Measurements from ENCODE around the gene SLC12A9.

Gene SLC12A9

GRCh38 chr7:100855515-100855914 is 3.0 kb downstream of the SLC12A9 start:
- TF ChIP-seq CTCF (IDR thresholded peaks at IDR 0.05; ENCODE audit: low read depth, low read length): no peak
- H3K4me3 ChIP-seq (ENCODE audit: low read depth, low read length): no peak overlapping the region

DNA sequence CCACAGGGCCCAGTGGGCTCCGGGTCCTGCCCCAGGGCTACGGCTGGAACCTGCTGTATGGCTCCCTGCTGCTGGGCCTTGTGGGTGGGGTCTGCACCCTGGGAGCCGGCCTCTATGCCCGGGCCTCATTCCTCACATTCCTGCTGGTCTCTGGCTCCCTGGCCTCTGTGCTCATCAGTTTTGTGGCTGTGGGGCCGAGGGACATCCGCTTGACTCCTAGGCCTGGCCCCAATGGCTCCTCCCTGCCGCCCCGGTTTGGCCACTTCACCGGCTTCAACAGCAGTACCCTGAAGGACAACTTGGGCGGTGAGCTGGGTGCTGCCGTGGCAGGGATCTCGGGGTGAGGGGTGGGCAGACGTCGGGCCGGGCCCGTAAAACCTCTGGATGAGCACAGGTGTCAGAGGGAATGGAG is 4.4 kb downstream of the SLC12A9 start:
- H3K4me3 ChIP-seq (ENCODE audit: low read depth, low read length): no peak overlapping the region
- TF ChIP-seq CTCF (IDR thresholded peaks at IDR 0.05; ENCODE audit: low read depth, low read length): no peak

DNA sequence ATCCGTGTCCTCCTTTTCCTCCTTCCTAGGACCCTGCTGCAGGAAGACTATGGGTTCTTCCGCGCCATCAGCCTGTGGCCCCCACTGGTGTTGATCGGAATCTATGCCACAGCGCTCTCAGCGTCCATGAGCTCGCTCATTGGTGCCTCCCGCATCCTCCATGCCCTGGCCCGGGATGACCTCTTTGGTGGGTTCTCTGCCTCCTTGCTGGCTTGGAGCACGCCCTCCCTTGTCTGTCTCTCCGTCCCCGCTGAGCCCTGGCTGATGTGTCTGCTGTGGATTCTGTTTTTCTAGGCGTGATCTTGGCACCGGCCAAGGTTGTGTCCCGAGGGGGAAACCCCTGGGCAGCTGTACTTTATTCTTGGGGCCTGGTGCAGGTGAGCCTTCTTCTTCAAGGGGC is 7.3 kb downstream of the SLC12A9 start:
- TF ChIP-seq CTCF (IDR thresholded peaks at IDR 0.05; ENCODE audit: low read depth, low read length): no peak
- no peak overlapping the region for H3K4me3 ChIP-seq (ENCODE audit: low read depth, low read length)

- H3K4me3 ChIP-seq (ENCODE audit: low read depth, low read length): no peak overlapping the region
- TF ChIP-seq CTCF (IDR thresholded peaks at IDR 0.05; ENCODE audit: low read depth, low read length): no peak
These were observed 8.4 kb downstream of the SLC12A9 start for GRCh38 chr7:100860702-100861615.

DNA sequence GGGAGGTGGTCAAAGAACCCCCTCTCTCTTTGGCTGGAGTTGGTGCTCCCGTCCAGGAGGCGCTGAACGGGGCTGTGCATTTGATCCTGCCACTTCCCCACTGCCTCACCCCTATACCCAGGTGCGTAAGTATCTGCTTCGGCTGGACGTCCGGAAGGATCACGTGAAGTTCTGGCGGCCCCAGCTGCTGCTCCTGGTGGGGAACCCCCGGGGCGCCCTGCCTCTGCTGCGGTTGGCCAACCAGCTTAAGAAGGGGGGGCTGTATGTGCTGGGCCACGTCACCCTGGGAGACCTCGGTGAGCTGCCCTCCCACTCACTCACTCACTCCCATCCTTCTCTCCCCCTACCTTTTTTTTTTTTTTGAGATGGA is 9.1 kb downstream of the SLC12A9 start:
- TF ChIP-seq CTCF (IDR thresholded peaks at IDR 0.05; ENCODE audit: low read depth, low read length): no peak
- no peak overlapping the region for H3K4me3 ChIP-seq (ENCODE audit: low read depth, low read length)

DNA sequence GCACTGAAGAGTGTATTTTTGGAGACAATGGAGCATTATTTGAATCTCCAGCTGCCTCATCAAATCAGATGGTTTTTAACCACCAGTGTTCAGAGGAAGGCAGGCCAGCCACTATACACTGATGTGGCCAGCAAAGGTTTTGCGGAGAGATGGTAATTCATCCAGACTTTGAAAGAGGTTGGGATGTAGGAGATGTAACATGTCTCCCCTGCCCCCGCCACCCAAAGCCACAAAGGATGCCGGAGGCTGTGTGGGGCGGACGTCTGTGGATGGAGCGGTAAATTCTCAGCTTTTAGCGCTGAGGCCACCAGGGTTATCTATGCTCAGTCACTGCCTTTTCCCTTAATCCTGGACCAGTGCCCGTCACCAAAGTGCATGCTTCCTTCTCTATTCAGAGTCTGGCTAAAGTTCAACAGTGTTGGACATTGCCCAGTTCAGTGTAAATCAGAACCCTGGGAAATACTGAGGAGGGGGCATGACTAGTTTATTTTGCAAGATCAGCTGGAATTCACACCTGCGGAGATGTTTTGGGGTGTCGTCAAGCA is 11.0 kb downstream of the SLC12A9 start:
- no peak overlapping the region for H3K4me3 ChIP-seq (ENCODE audit: low read depth, low read length)

More for the DNA sequence above, 11.0 kb downstream of the SLC12A9 start:
- TF ChIP-seq CTCF (IDR thresholded peaks at IDR 0.05; ENCODE audit: low read depth, low read length): no peak
